ENCODE results near the gene WHAMM. TPM values are rescaled to one million over a fixed set of nuclear protein-coding genes. Genes with fewer than 3 reads are reported as not detected.

WHAMM gene
- total RNA-seq, 1 donor from 2014 or later = 9.3 TPM

- H3K36me3 ChIP-seq = peaks cover 6 to 86% of the 10 kb centered on the region in 2 donors
- no peaks in the 10 kb centered on the region for H3K9me3 ChIP-seq
- no peak overlapping the region for H3K4me3 ChIP-seq
- TF ChIP-seq CTCF (IDR thresholded peaks at IDR 0.05) (no peak), POLR2A (IDR thresholded peaks at IDR 0.05) (no peak), POLR2AphosphoS5 (IDR thresholded peaks at IDR 0.05; ENCODE audit: insufficient read depth in 1 of 2, low read depth in 1 of 2) (no peak)
- no peak overlapping the region for H3K27ac ChIP-seq
- no peaks in the 10 kb centered on the region for H3K27me3 ChIP-seq
- intact Hi-C loops (cut with DNase I) = no loop called here
- no peaks in the 10 kb centered on the region for H3K4me1 ChIP-seq
- DNase-seq (ENCODE audit: extremely low spot score in 2 of 2) = no peak
These were observed 13.6 kb downstream of the WHAMM start for GRCh38 chr15:82823049-82823448.

- Histone ChIP-seq H3K4me3 (no peak overlapping the region), H3K4me1 (no peaks in the 10 kb centered on the region), H3K36me3 (peaks cover 4 to 93% of the 10 kb centered on the region in 2 donors), H3K27me3 (no peaks in the 10 kb centered on the region), H3K27ac (no peak overlapping the region), H3K9me3 (no peaks in the 10 kb centered on the region)
- intact Hi-C loops (cut with DNase I) = no loop called here
- TF ChIP-seq CTCF (IDR thresholded peaks at IDR 0.05) (no peak), POLR2AphosphoS5 (IDR thresholded peaks at IDR 0.05; ENCODE audit: insufficient read depth in 1 of 2, low read depth in 1 of 2) (no peak), POLR2A (IDR thresholded peaks at IDR 0.05) (no peak)
- no peak for DNase-seq (ENCODE audit: extremely low spot score in 2 of 2)
These were observed 18.6 kb downstream of the WHAMM start for GRCh38 chr15:82828075-82828474.

GRCh38 chr15:82829234-82829633 is 19.8 kb downstream of the WHAMM start:
- H3K36me3 ChIP-seq = peaks cover 4 to 93% of the 10 kb centered on the region in 2 donors
- no peak overlapping the region for H3K4me3 ChIP-seq
- H3K27ac ChIP-seq = no peak overlapping the region
- no peaks in the 10 kb centered on the region for H3K4me1 ChIP-seq
- TF ChIP-seq POLR2A (IDR thresholded peaks at IDR 0.05) (no peak), CTCF (IDR thresholded peaks at IDR 0.05) (no peak), POLR2AphosphoS5 (IDR thresholded peaks at IDR 0.05; ENCODE audit: insufficient read depth in 1 of 2, low read depth in 1 of 2) (no peak)
- intact Hi-C loops (cut with DNase I) = no loop called here
- no peaks in the 10 kb centered on the region for H3K27me3 ChIP-seq
- no peak for DNase-seq (ENCODE audit: extremely low spot score in 2 of 2)
- no peaks in the 10 kb centered on the region for H3K9me3 ChIP-seq

GRCh38 chr15:82830427-82831173 is 21.2 kb downstream of the WHAMM start:
- TF ChIP-seq POLR2AphosphoS5 (IDR thresholded peaks at IDR 0.05; ENCODE audit: insufficient read depth in 1 of 2, low read depth in 1 of 2) = no peak
- TF ChIP-seq CTCF (IDR thresholded peaks at IDR 0.05) = no peak
- TF ChIP-seq POLR2A (IDR thresholded peaks at IDR 0.05) = no peak

GRCh38 chr15:82831894-82832600 is 22.6 kb downstream of the WHAMM start:
- no peak for DNase-seq (ENCODE audit: extremely low spot score in 2 of 2)
- H3K4me3 ChIP-seq = no peak overlapping the region
- no peaks in the 10 kb centered on the region for H3K4me1 ChIP-seq
- no peaks in the 10 kb centered on the region for H3K27me3 ChIP-seq
- no peak for TF ChIP-seq POLR2A (IDR thresholded peaks at IDR 0.05)
- no peak for TF ChIP-seq POLR2AphosphoS5 (IDR thresholded peaks at IDR 0.05; ENCODE audit: insufficient read depth in 1 of 2, low read depth in 1 of 2)
- TF ChIP-seq CTCF (IDR thresholded peaks at IDR 0.05) = no peak
- H3K27ac ChIP-seq = no peak overlapping the region
- intact Hi-C loops (cut with DNase I) = no loop called here
- peaks cover 4 to 92% of the 10 kb centered on the region in 2 donors for H3K36me3 ChIP-seq
- no peaks in the 10 kb centered on the region for H3K9me3 ChIP-seq

More at GRCh38 chr15:82830427-82831173, 21.2 kb downstream of the WHAMM start:
- H3K27ac ChIP-seq = no peak overlapping the region
- no peak overlapping the region for H3K4me3 ChIP-seq
- H3K36me3 ChIP-seq = peaks cover 4 to 92% of the 10 kb centered on the region in 2 donors
- no peaks in the 10 kb centered on the region for H3K4me1 ChIP-seq
- no peak for DNase-seq (ENCODE audit: extremely low spot score in 2 of 2)
- no peaks in the 10 kb centered on the region for H3K9me3 ChIP-seq
- H3K27me3 ChIP-seq = no peaks in the 10 kb centered on the region
- intact Hi-C loops (cut with DNase I) = no loop called here

All from vagina (tissue), 2 donors.